ENCODE measurements around the gene SLC6A16.

GRCh38 chr19:49244256-49244655 is 80.7 kb downstream of the SLC6A16 start:
- TF ChIP-seq CTCF (IDR thresholded peaks at IDR 0.05): no peak
- TF ChIP-seq POLR2AphosphoS5 (IDR thresholded peaks at IDR 0.05; ENCODE audit: low read depth, low read length): no peak
- no peak for TF ChIP-seq SIN3A (IDR thresholded peaks at IDR 0.05; ENCODE audit: borderline replicate concordance, insufficient read depth, low read depth, low read length)
- TF ChIP-seq, protein P1, sequence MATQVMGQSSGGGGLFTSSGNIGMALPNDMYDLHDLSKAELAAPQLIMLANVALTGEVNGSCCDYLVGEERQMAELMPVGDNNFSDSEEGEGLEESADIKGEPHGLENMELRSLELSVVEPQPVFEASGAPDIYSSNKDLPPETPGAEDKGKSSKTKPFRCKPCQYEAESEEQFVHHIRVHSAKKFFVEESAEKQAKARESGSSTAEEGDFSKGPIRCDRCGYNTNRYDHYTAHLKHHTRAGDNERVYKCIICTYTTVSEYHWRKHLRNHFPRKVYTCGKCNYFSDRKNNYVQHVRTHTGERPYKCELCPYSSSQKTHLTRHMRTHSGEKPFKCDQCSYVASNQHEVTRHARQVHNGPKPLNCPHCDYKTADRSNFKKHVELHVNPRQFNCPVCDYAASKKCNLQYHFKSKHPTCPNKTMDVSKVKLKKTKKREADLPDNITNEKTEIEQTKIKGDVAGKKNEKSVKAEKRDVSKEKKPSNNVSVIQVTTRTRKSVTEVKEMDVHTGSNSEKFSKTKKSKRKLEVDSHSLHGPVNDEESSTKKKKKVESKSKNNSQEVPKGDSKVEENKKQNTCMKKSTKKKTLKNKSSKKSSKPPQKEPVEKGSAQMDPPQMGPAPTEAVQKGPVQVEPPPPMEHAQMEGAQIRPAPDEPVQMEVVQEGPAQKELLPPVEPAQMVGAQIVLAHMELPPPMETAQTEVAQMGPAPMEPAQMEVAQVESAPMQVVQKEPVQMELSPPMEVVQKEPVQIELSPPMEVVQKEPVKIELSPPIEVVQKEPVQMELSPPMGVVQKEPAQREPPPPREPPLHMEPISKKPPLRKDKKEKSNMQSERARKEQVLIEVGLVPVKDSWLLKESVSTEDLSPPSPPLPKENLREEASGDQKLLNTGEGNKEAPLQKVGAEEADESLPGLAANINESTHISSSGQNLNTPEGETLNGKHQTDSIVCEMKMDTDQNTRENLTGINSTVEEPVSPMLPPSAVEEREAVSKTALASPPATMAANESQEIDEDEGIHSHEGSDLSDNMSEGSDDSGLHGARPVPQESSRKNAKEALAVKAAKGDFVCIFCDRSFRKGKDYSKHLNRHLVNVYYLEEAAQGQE (IDR thresholded peaks at IDR 0.05; ENCODE audit: insufficient read depth in 1 of 2, low read depth in 2 of 2, low read length in 1 of 2): no peak
- no peak for TF ChIP-seq TCF7L2 (IDR thresholded peaks at IDR 0.05; ENCODE audit: low read depth, low read length)

Data from Panc1 (cell line).